GM12873 (cell line): ENCODE results near the gene UBE2F.

Source experiments
- CTCF ChIP-seq: IDR thresholded peaks from 2 replicates; pipeline ENCODE4 v1.5.1; 2012; ENCODE audit warnings: low read depth, mild to moderate bottlenecking, moderate library complexity, low read length, control low read depth; ENCODE audit not compliant: insufficient read depth; ENCODE audit errors: missing control alignments

UBE2F gene

GRCh38 chr2:237935740-237936452 is 30.9 kb upstream of the UBE2F start:
- TF ChIP-seq CTCF, result no peak

- no peak for TF ChIP-seq CTCF
Measured at GRCh38 chr2:237939251-237939650, 27.6 kb upstream of the UBE2F start.

- no peak for TF ChIP-seq CTCF
Measured at GRCh38 chr2:237940828-237941227, 26.0 kb upstream of the UBE2F start.

GRCh38 chr2:237941239-237941638 is 25.6 kb upstream of the UBE2F start:
- no peak for TF ChIP-seq CTCF

GRCh38 chr2:237942513-237942899 is 24.3 kb upstream of the UBE2F start:
- TF ChIP-seq CTCF, result no peak

GRCh38 chr2:237943395-237944094 is 23.3 kb upstream of the UBE2F start:
- TF ChIP-seq CTCF, result no peak

- TF ChIP-seq CTCF, result no peak
Measured at GRCh38 chr2:237944302-237944701, 22.5 kb upstream of the UBE2F start.
